A549 (cell line): ENCODE measurements around the gene F10. TPM values are rescaled to one million over a fixed set of nuclear protein-coding genes. Genes with fewer than 3 reads are reported as not detected.

Experiments used
- ATAC-seq, 2 experiments: fragments of 200-7000 bp in 1 of 2; fragments of >200 bp in 1 of 2; cut with Nextera tagmentation in 1 of 2; cut with Tn5 transposase in 1 of 2; 3 replicates each; pipeline versions ENCODE4 v1.8.0 to v1.9.1; 2018 to 2020; ENCODE audit warnings: mild to moderate bottlenecking in 1 of 2, moderate library complexity in 1 of 2
- CTCF ChIA-PET: fragments of 300-600 bp; sonication (Branson Sonifier 250); formaldehyde crosslinking; extraction: SDS; loops from one replicate; lab custom pipeline; 2021; ENCODE audit warnings: antibody characterized with exemption, inconsistent platforms; lab: Yijun Ruan, JAX
- POLR2A ChIA-PET: fragments of 350-600 bp; formaldehyde crosslinking; extraction: SDS; loops from one replicate; lab custom pipeline; 2021; ENCODE audit warnings: antibody characterized with exemption, inconsistent platforms; lab: Yijun Ruan, JAX
- DNase-seq, 2 experiments: peaks; one replicate each; pipeline versions ENCODE4 v3.0.0 to v3.0.0-alpha.2; 2011 to 2016; ENCODE audit warnings: low read depth in 1 of 2, low spot score in 1 of 2
- FAIRE-seq: peaks from 2 replicates; lab custom pipeline; 2011; peaks lifted over from hg19 to GRCh38; lab: Jason Lieb, UNC
- H3K27ac ChIP-seq, 2 experiments: fragments of >200 bp; sonication (Bioruptor Twin); formaldehyde crosslinking; 3 replicates each; pipeline ENCODE4 v1.5.1; 2016 to 2017
- H3K4me1 ChIP-seq: fragments of >200 bp; sonication (Bioruptor Twin); formaldehyde crosslinking; 3 replicates; pipeline ENCODE4 v1.6.1; 2016
- H3K4me2 ChIP-seq: fragments of >200 bp; sonication (Bioruptor Twin); formaldehyde crosslinking; 3 replicates; pipeline ENCODE4 v1.6.1; 2016
- H3K4me3 ChIP-seq: fragments of >200 bp; sonication (Bioruptor Twin); formaldehyde crosslinking; 3 replicates; pipeline ENCODE4 v1.5.1; 2016
- H3K9me3 ChIP-seq: fragments of >200 bp; sonication (Bioruptor Twin); formaldehyde crosslinking; 3 replicates; pipeline ENCODE4 v1.6.1; 2016
- ATOH8 ChIP-seq: fragments of 250-450 bp; sonication (Bioruptor Pico); IDR thresholded peaks from 2 replicates; pipeline ENCODE4 v1.5.0; 2020; ENCODE audit warnings: low read depth, mild to moderate bottlenecking, moderate library complexity
- BCL3 ChIP-seq: fragments of >200 bp; sonication (Bioruptor Twin); formaldehyde crosslinking; IDR thresholded peaks from 3 replicates; pipeline ENCODE4 v1.6.1; 2016
- BHLHE40 ChIP-seq: IDR thresholded peaks from 2 replicates; pipeline ENCODE4 v1.6.1; 2012; ENCODE audit warnings: low read depth, low read length, inconsistent platforms
- CBX2 ChIP-seq: fragments of 200-600 bp; sonication (generic); IDR thresholded peaks from 2 replicates; pipeline ENCODE4 v1.6.1; 2016; ENCODE audit warnings: low read depth, mild to moderate bottlenecking, borderline replicate concordance
- CEBPB ChIP-seq, 2 experiments: fragments of >200 bp in 1 of 2; sonication (Bioruptor Twin) in 1 of 2; formaldehyde crosslinking in 1 of 2; IDR thresholded peaks; 2 replicates each; pipeline ENCODE4 v1.6.1; 2012 to 2016
- CHD2 ChIP-seq: fragments of 150-350 bp; IDR thresholded peaks from 2 replicates; pipeline ENCODE4 v1.6.1; 2014; ENCODE audit warnings: low read length; ENCODE audit not compliant: partially characterized antibody
- CHD4 ChIP-seq: fragments of 200-600 bp; sonication (generic); IDR thresholded peaks from 2 replicates; pipeline ENCODE4 v1.6.1; 2016; ENCODE audit warnings: antibody characterized with exemption, mild to moderate bottlenecking, borderline replicate concordance
- E2F6 ChIP-seq: IDR thresholded peaks from 2 replicates; pipeline ENCODE4 v1.6.1; 2012; ENCODE audit warnings: low read depth, borderline replicate concordance
- EHF ChIP-seq: fragments of 250-450 bp; sonication (Bioruptor Pico); IDR thresholded peaks from 2 replicates; pipeline ENCODE4 v1.5.0; 2020; ENCODE audit warnings: mild to moderate bottlenecking
- ESRRA ChIP-seq: fragments of 150-350 bp; IDR thresholded peaks from 2 replicates; pipeline ENCODE4 v1.6.1; 2014; ENCODE audit warnings: mild to moderate bottlenecking, low read length, borderline replicate concordance
- FOSL2 ChIP-seq, 2 experiments: fragments of 450-650 bp in 1 of 2; fragments of >200 bp in 1 of 2; sonication (Bioruptor Twin) in 1 of 2; formaldehyde crosslinking; IDR thresholded peaks; 2 replicates each; pipeline versions ENCODE4 v1.5.0 to v1.6.1; 2016 to 2020; ENCODE audit warnings: mild to moderate bottlenecking in 1 of 2, moderate library complexity in 1 of 2
- GATA3 ChIP-seq: IDR thresholded peaks from 2 replicates; pipeline ENCODE4 v1.6.1; 2012; ENCODE audit warnings: borderline replicate concordance
- HEYL ChIP-seq: fragments of 250-450 bp; sonication (Bioruptor Pico); IDR thresholded peaks from 2 replicates; pipeline ENCODE4 v1.8.0; 2021; ENCODE audit warnings: mild to moderate bottlenecking, moderate library complexity
- HOXB13 ChIP-seq: fragments of 250-450 bp; sonication (Bioruptor Pico); IDR thresholded peaks from 2 replicates; pipeline ENCODE4 v1.5.0; 2020; ENCODE audit warnings: low read depth, mild to moderate bottlenecking, moderate library complexity
- HOXB5 ChIP-seq: fragments of 250-450 bp; sonication (Bioruptor Pico); IDR thresholded peaks from 2 replicates; pipeline ENCODE4 v1.5.0; 2020; ENCODE audit warnings: mild to moderate bottlenecking, moderate library complexity
- JUN ChIP-seq, 2 experiments: fragments of >200 bp; sonication (Bioruptor Twin); formaldehyde crosslinking; IDR thresholded peaks; 2 replicates in 1 of 2; 3 replicates in 1 of 2; pipeline ENCODE4 v1.6.1; 2016 to 2017
- MAX ChIP-seq: IDR thresholded peaks from 2 replicates; pipeline ENCODE4 v1.6.1; 2012
- MAZ ChIP-seq: fragments of 150-350 bp; IDR thresholded peaks from 2 replicates; pipeline ENCODE4 v1.6.1; 2014; ENCODE audit warnings: antibody characterized with exemption, low read depth, low read length, borderline replicate concordance
- NFE2L2 ChIP-seq: fragments of 150-350 bp; conservative IDR thresholded peaks from 2 replicates; pipeline ENCODE4 v1.6.1; 2014; ENCODE audit warnings: low read length
- NPAS2 ChIP-seq: fragments of 250-450 bp; sonication (Bioruptor Pico); IDR thresholded peaks from 2 replicates; pipeline ENCODE4 v1.8.0; 2022; ENCODE audit warnings: mild to moderate bottlenecking, moderate library complexity, borderline replicate concordance
- NR3C1 ChIP-seq: fragments of >200 bp; sonication (Bioruptor Twin); formaldehyde crosslinking; IDR thresholded peaks from 3 replicates; pipeline ENCODE4 v1.6.1; 2017
- PBX3 ChIP-seq: IDR thresholded peaks from 2 replicates; pipeline ENCODE4 v1.6.1; 2012
- POLR2A ChIP-seq: IDR thresholded peaks from 2 replicates; pipeline ENCODE4 v1.6.1; 2012; ENCODE audit warnings: mild to moderate bottlenecking, low read length
- POLR2AphosphoS2 ChIP-seq: conservative IDR thresholded peaks from 2 replicates; pipeline ENCODE4 v1.6.1; 2012; ENCODE audit warnings: low read length, improper control_type of control experiment, inconsistent platforms
- RAD21 ChIP-seq, 2 experiments: fragments of >200 bp in 1 of 2; sonication (Bioruptor Twin) in 1 of 2; formaldehyde crosslinking in 1 of 2; IDR thresholded peaks in 1 of 2; conservative IDR thresholded peaks in 1 of 2; 2 replicates in 1 of 2; 3 replicates in 1 of 2; pipeline ENCODE4 v1.6.1; 2012 to 2018; ENCODE audit warnings: inconsistent platforms in 1 of 2
- RFX5 ChIP-seq: fragments of 450-650 bp; IDR thresholded peaks from 2 replicates; pipeline ENCODE4 v1.7.1; 2014; ENCODE audit warnings: antibody characterized with exemption, mild to moderate bottlenecking, moderate library complexity
- SREBF2 ChIP-seq: fragments of 450-650 bp; IDR thresholded peaks from 2 replicates; pipeline ENCODE4 v1.6.1; 2014; ENCODE audit warnings: mild to moderate bottlenecking, moderate library complexity
- TFCP2L1 ChIP-seq: fragments of 250-450 bp; sonication (Bioruptor Pico); IDR thresholded peaks from 2 replicates; pipeline ENCODE4 v1.5.0; 2021; ENCODE audit warnings: mild to moderate bottlenecking
- ZSCAN20 ChIP-seq: fragments of 250-450 bp; sonication (Bioruptor Pico); IDR thresholded peaks from 2 replicates; pipeline ENCODE4 v1.8.0; 2022; ENCODE audit warnings: mild to moderate bottlenecking, moderate library complexity
- WGBS: methylation state at CpG from one replicate; pipeline ENCODE4 v1.1.6; 2017; ENCODE audit errors: missing lambda C conversion rate; 5-methylcytosine and 5-hydroxymethylcytosine counted together
- polyA plus RNA-seq, 4 experiments: library from polyadenylated mRNA; depleted of rRNA in 3 of 4; stranded (reverse); fragments of >200 nt; fragmentation: RNase III in 1 of 4; extraction: RNeasy Plus Mini Kit Qiagen cat#74134 plus additional on column Dnase treatment in 1 of 4; gene quantifications; 2 replicates in 3 of 4; 3 replicates in 1 of 4; pipeline ENCODE4 v1.2.3, GENCODE V29; 2011 to 2017

Gene F10
- polyA plus RNA-seq, 2 of the 4 experiments (the other 2 are of a cell fraction): 0.32 TPM; not detected in 1

- DNase-seq (no peak), FAIRE-seq (no peak), ATAC-seq (no peak)
- 82% methylated on average over 23 of the region's 36 CpGs for WGBS
- ChIA-PET CTCF (interaction anchor here (1.2 to 1.3 kb wide), 2 partner anchors 10 to 11 kb away, joined by 4 read pairs; no protein-coding TSS in a partner anchor), POLR2A (no interaction called here)
- Histone ChIP-seq H3K27ac (no peak overlapping the region), H3K4me2 (no peak overlapping the region), H3K9me3 (no peaks in the 10 kb centered on the region), H3K4me3 (no peak overlapping the region), H3K4me1 (no peaks in the 10 kb centered on the region)
- TF ChIP-seq GATA3 (no peak), RFX5 (no peak), SREBF2 (no peak), CHD4 (no peak), HOXB13 (CRISPR knock-in tag) (no peak), PBX3 (no peak), BHLHE40 (no peak), CEBPB (IDR thresholded peaks at IDR 0.05) (no peak), NPAS2 (CRISPR knock-in tag) (no peak), HOXB5 (CRISPR knock-in tag) (no peak), ATOH8 (CRISPR knock-in tag) (no peak), FOSL2 (IDR thresholded peaks at IDR 0.05) (no peak), FOSL2 (CRISPR knock-in tag; IDR thresholded peaks at IDR 0.05) (no peak), NFE2L2 (no peak), EHF (CRISPR knock-in tag) (no peak), TFCP2L1 (CRISPR knock-in tag) (no peak), ESRRA (no peak), BCL3 (no peak), E2F6 (no peak)
Measured at GRCh38 chr13:113089693-113090414, 32.7 kb upstream of the F10 start.

GRCh38 chr13:113090415-113090770 is 32.2 kb upstream of the F10 start:
- CTCF ChIA-PET: interaction anchor here (1.3 kb wide), 1 partner anchor 9 kb away, joined by 4 read pairs; no protein-coding TSS in a partner anchor
- H3K4me3 ChIP-seq: no peak overlapping the region
- no peak overlapping the region for H3K27ac ChIP-seq
- no peaks in the 10 kb centered on the region for H3K4me1 ChIP-seq
- 77% methylated on average over 6 of the region's 13 CpGs for WGBS
- H3K4me2 ChIP-seq: no peak overlapping the region
- no peaks in the 10 kb centered on the region for H3K9me3 ChIP-seq
- DNase-seq (no peak), FAIRE-seq (no peak), ATAC-seq (no peak)
- no peak for TF ChIP-seq CEBPB (IDR thresholded peaks at IDR 0.05)
- no peak for TF ChIP-seq ZSCAN20 (CRISPR knock-in tag)
- POLR2A ChIA-PET: no interaction called here

- no peak for TF ChIP-seq NR3C1
- TF ChIP-seq POLR2A: no peak
- TF ChIP-seq CBX2: no peak
- no peak for TF ChIP-seq ZSCAN20 (CRISPR knock-in tag)
- TF ChIP-seq HOXB5 (CRISPR knock-in tag): no peak
- TF ChIP-seq POLR2AphosphoS2: no peak
- no peak for TF ChIP-seq RAD21 (conservative IDR thresholded peaks at IDR 0.05 in 1 of 2, IDR thresholded peaks at IDR 0.05 in 1 of 2)
- TF ChIP-seq MAX: no peak
- no peak for TF ChIP-seq CEBPB (IDR thresholded peaks at IDR 0.05)
- TF ChIP-seq ESRRA: no peak
- no peak for TF ChIP-seq JUN (IDR thresholded peaks at IDR 0.05)
- TF ChIP-seq E2F6: no peak
- TF ChIP-seq HEYL (CRISPR knock-in tag): no peak
- TF ChIP-seq ATOH8 (CRISPR knock-in tag): no peak
- TF ChIP-seq CHD2: no peak
- no peak for TF ChIP-seq MAZ
- TF ChIP-seq RFX5: no peak
- no peak overlapping the region for H3K27ac ChIP-seq
- no peak for DNase-seq
- WGBS: 83% methylated on average over 20 of the region's 24 CpGs
- no peak overlapping the region for H3K4me2 ChIP-seq
- ChIA-PET POLR2A (no interaction called here), CTCF (interaction anchor here (1.3 kb wide), 1 partner anchor 9 kb away, joined by 4 read pairs; no protein-coding TSS in a partner anchor)
- no peak for ATAC-seq
- no peaks in the 10 kb centered on the region for H3K4me1 ChIP-seq
- FAIRE-seq: no peak
- no peaks in the 10 kb centered on the region for H3K9me3 ChIP-seq
- H3K4me3 ChIP-seq: no peak overlapping the region
Measured at GRCh38 chr13:113090806-113091205, 31.8 kb upstream of the F10 start.
